Heart right ventricle (tissue), 16 donors: Measurements from ENCODE around the gene IPP. TPM values are rescaled to one million over a fixed set of nuclear protein-coding genes. Genes with fewer than 3 reads are reported as not detected.
A peak's percentile ranks its signal among the peaks of the same experiment; 100 is the strongest.

Source experiments
- ATAC-seq, 8 donors: fragments of 200-7000 bp; cut with Tn5 transposase; one replicate each; pipeline ENCODE4 v1.9.1; 2020; ENCODE audit warnings: mild to moderate bottlenecking in 8 of 8, moderate library complexity in 8 of 8, moderate number of reproducible peaks in 1 of 8
- DNase-seq, 2 donors: peaks; one replicate each; pipeline ENCODE4 v3.0.0-alpha.2; 2020
- H3K27ac ChIP-seq, 10 donors: fragments of 200-600 bp; sonication (generic) in 2 of 10; one replicate each; pipeline versions ENCODE4 v1.5.0 to v1.8.0; 2020 to 2022; ENCODE audit warnings: mild to moderate bottlenecking in 3 of 10
- H3K27me3 ChIP-seq, 7 donors: fragments of 200-600 bp; one replicate each; pipeline ENCODE4 v1.8.0; 2021 to 2022; ENCODE audit warnings: mild to moderate bottlenecking in 2 of 7
- H3K36me3 ChIP-seq, 9 donors: fragments of 200-600 bp; sonication (generic) in 1 of 9; one replicate each; pipeline versions ENCODE4 v1.5.0 to v1.8.0; 2020 to 2022; ENCODE audit warnings: mild to moderate bottlenecking in 2 of 9
- H3K4me1 ChIP-seq, 9 donors: fragments of 200-600 bp; sonication (generic) in 1 of 9; one replicate each; pipeline versions ENCODE4 v1.5.0 to v1.8.0; 2020 to 2022; ENCODE audit warnings: mild to moderate bottlenecking in 4 of 9
- H3K4me3 ChIP-seq, 10 donors: fragments of 200-600 bp; sonication (generic) in 2 of 10; one replicate each; pipeline versions ENCODE4 v1.5.0 to v1.8.0; 2020 to 2022; ENCODE audit warnings: mild to moderate bottlenecking in 7 of 10, moderate library complexity in 2 of 10
- H3K9me3 ChIP-seq, 11 donors: fragments of 200-600 bp in 10 of 11; sonication (generic) in 2 of 11; one replicate each; pipeline versions ENCODE4 v1.5.0 to v1.8.0; 2013 to 2022; ENCODE audit warnings: mild to moderate bottlenecking in 2 of 11, control low read depth in 1 of 11, moderate library complexity in 1 of 11
- CTCF ChIP-seq, 9 donors: fragments of 200-600 bp; sonication (generic) in 2 of 9; IDR thresholded peaks; one replicate each; pipeline versions ENCODE4 v1.5.0 to v1.8.0; 2021 to 2022; ENCODE audit warnings: antibody characterized with exemption in 9 of 9, mild to moderate bottlenecking in 5 of 9, moderate library complexity in 1 of 9
- WGBS, 2 donors: extraction: QIAGEN DNeasy Blood & Tissue Kit; methylation state at CpG; one replicate each; pipeline ENCODE4 v1.1.7; 2013; ENCODE audit warnings: inconsistent platforms in 1 of 2; 5-methylcytosine and 5-hydroxymethylcytosine counted together
- intact Hi-C, 10 donors: fragments of 100-400 bp; cut with DNase I; formaldehyde crosslinking; loops; one replicate each; pipeline versions ENCODE4 v1.11.1 to v1.14.2; 2022
- long read RNA-seq, 3 donors: library from polyadenylated mRNA; unstranded; transcript quantifications; one replicate each; pipeline ENCODE4 v2.0.0, GENCODE V29; 2020 to 2021
- polyA plus RNA-seq, 2 donors: library from polyadenylated mRNA; stranded (reverse); fragments of 200-250 nt; gene quantifications; one replicate each; pipeline ENCODE4 v1.2.3, GENCODE V29; 2013
- total RNA-seq, 10 donors: library from RNA; stranded (reverse); fragmentation: NEBNext Ultra II Directional in 3 of 10; extraction: Animal tissue kit (Norgen Biotek cat#: 25700) in 3 of 10; gene quantifications; one replicate each; pipeline versions ENCODE4 v1.2.1 to v1.2.4, GENCODE V29; 2021 to 2023
- donor health status: Arrhythmogenic right ventricular cardiomyopathy.
- donor health status: ischemic (EF 13 %, LVEDD 7.1; RV severe dilation, severe dysfunction).
- donor health status: healthy with polysubstance abuse.
- donor health status: DM: no; HTN: yes; CAD: no.
- donor health status: DM: no; HTN: no; CAD: no.
- donor health status: ischemic (EF 25% LVEDD 6.9; RV normal size, moderate dysfunction).
- donor health status: ischemic (EF 25% LVEDD 5.7; RV mildly dilated, moderate dysfunction).
- donor health status: healthy.
- donor health status: DM: yes; HTN: yes; CAD: no.
- donor health status: Ischemic cardiomyopathy.
- donor health status: ischemic (EF 35%, LVEDD 5.7; RV mildly dilated, moderate dysfunction).
- donor health status: nonischemic (EF 11% LVEDD 7.7; RV severe dilation, severe dysfunction).
- donor health status: DM: yes; HTN: yes; CAD: no.
- donor health status: PGD.
- donor health status: ischemic (EF 29% LVEDD 5.4; RV normal size, mild dysfunction).
- donor health status: nonischemic (EF 23%, LVEDD 6.1; RV moderate dilation, normal function).

Gene IPP
- total RNA-seq, result 10 to 100 TPM; 13.4 to 30.0 (median 22.0) TPM
- 1 to 10 TPM; 2.1 to 7.4 TPM for polyA plus RNA-seq
- long read RNA-seq, donor 1, transcript IPP-202 (9 exons, 3,113 nt), result major isoform, 12 of 22 reads
- long read RNA-seq, donor 1, partial matches to known transcripts, result 1 of 22 reads
- long read RNA-seq, donor 1, other reads (novel, unspliced or antisense), result 8 of 22 reads
- long read RNA-seq, donor 2, transcript IPP-202 (9 exons, 3,113 nt), result major isoform, 12 of 23 reads
- long read RNA-seq, donor 2, partial matches to known transcripts, result 4 of 23 reads
- long read RNA-seq, donor 2, other reads (novel, unspliced or antisense), result 6 of 23 reads
- long read RNA-seq, donor 3, transcript IPP-202 (9 exons, 3,113 nt), result major isoform, 24 of 46 reads
- long read RNA-seq, donor 3, partial matches to known transcripts, result 11 of 46 reads
- long read RNA-seq, donor 3, other reads (novel, unspliced or antisense), result 11 of 46 reads

DNA sequence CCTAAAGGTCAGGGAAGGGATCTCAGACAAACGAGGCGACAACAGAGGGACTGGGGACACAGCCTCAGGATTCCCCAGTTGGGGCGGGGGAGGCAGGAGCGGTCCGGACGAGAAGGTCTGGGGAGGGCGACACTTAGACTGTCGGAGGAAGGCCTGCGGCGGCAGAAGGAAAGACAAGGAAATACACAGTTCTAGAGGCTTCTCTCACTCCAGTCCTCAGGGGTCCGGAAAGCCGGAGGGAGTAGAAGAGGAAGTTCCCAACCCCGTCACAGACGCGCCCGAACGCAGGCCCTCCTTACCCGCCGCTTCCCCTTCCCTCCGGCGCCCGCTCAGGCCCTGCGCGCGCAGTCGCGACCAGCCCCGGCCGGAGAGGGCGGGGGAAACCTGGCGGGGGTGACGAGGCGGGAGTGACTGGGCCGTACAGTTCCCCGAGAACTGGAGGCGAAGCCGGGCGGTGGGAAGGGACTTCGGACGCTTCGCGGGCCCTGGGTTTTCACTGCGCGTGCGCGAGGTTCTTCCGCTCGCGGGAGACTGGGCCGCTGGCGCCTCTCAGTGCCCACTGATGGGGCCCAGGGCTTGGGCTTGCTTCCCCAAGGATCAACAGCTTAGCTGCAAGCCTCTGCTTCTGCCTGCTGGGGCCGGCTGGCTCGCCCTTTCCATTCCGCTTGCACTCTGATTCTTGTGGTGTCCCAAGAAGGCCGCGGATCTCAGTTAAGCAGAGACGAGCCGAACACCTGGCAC is at the start of gene IPP:
Gene IPP (minus strand): TSS at position 356 of the 741 bp plus-strand sequence. CDS start 4,242 bp downstream, outside the sequence.
- WGBS, 2 donors, result 0 to 1% methylated on average over 58 of the region's 58 CpGs
- peak; percentile 99 to 100 (median 100) for ATAC-seq
- Histone ChIP-seq H3K4me1 (peaks cover 0 to 20% (median 7%) of the 10 kb centered on the region in 9 donors), H3K9me3 (peaks cover 0 to 15% (median 3%) of the 10 kb centered on the region in 11 donors), H3K4me3 (peak within 1 kb of the TSS; percentile 24 to 68 (median 62)), H3K36me3 (peaks cover 0 to 11% (median 4%) of the 10 kb centered on the region in 9 donors), H3K27me3 (no peaks in the 10 kb centered on the region), H3K27ac (peak within 1 kb of the TSS; percentile 87 to 97 (median 95))
- peak; percentile 97 to 99 for DNase-seq
- peak in 4 of 9 donors; percentile 38 to 52 (median 49) for TF ChIP-seq CTCF (IDR thresholded peaks at IDR 0.05)
- intact Hi-C loops, result loop anchor here in 5 of 10 donors (2.0 to 5.0 kb wide), 3 partner anchors 52 to 64 kb away; partner anchors contain the start of genes GPBP1L1 (in 4 of the 5), MAST2 (in 3 of the 5) and TMEM69 (in 2 of the 5)

DNA sequence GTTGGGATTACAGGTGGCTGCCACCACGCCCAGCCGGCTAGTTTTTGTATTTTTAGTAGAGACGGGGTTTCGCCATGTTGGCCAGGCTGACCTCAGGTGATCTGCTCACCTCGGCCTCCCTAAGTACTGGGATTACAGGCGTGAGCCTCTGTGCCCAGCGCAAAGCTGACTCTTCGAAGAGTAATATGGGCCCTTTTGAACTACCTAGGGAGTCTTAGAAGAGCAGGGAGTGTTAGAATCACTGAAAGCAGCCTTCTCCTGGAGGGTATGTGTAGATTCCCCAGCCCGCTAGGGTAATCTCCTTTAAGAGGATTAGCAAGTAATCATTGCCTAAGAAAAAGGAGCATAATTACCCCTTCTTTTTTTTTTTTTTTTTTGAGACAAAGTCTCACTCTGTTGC is 46.5 kb upstream of the IPP start:
- Histone ChIP-seq H3K4me1 (peaks cover 0 to 2% (median 0%) of the 10 kb centered on the region in 9 donors), H3K27me3 (peaks cover 0 to 4% (median 0%) of the 10 kb centered on the region in 7 donors), H3K27ac (no peak overlapping the region), H3K36me3 (no peaks in the 10 kb centered on the region), H3K9me3 (no peaks in the 10 kb centered on the region), H3K4me3 (no peak overlapping the region)
- whole genome bisulfite sequencing, 2 donors, result 92 to 93% methylated on average over 9 of the region's 9 CpGs
- no peak for DNase-seq
- intact Hi-C loops, result no loop called here
- ATAC-seq, result no peak
- TF ChIP-seq CTCF (IDR thresholded peaks at IDR 0.05), result no peak

GRCh38 chr1:45796381-45796780 is 45.9 kb upstream of the IPP start:
- intact Hi-C loops, result no loop called here
- no peaks in the 10 kb centered on the region for H3K36me3 ChIP-seq
- DNase-seq (no peak), ATAC-seq (no peak)
- no peaks in the 10 kb centered on the region for H3K4me1 ChIP-seq
- H3K4me3 ChIP-seq, result no peak overlapping the region
- H3K9me3 ChIP-seq, result no peaks in the 10 kb centered on the region
- H3K27me3 ChIP-seq, result peaks cover 0 to 4% (median 0%) of the 10 kb centered on the region in 7 donors
- no peak overlapping the region for H3K27ac ChIP-seq
- TF ChIP-seq CTCF (IDR thresholded peaks at IDR 0.05), result no peak
- 84 to 89% methylated on average over 2 of the region's 2 CpGs for WGBS, 2 donors

- H3K36me3 ChIP-seq, result no peaks in the 10 kb centered on the region
- 60 to 66% methylated on average over 7 of the region's 7 CpGs for WGBS, 2 donors
- no peak overlapping the region for H3K27ac ChIP-seq
- no peaks in the 10 kb centered on the region for H3K9me3 ChIP-seq
- TF ChIP-seq CTCF (IDR thresholded peaks at IDR 0.05), result no peak
- intact Hi-C loops, result no loop called here
- DNase-seq, result no peak
- H3K4me3 ChIP-seq, result peak overlapping the region in 1 of 10 donors; percentile 8
- peaks cover 0 to 4% (median 0%) of the 10 kb centered on the region in 7 donors for H3K27me3 ChIP-seq
- no peaks in the 10 kb centered on the region for H3K4me1 ChIP-seq
- no peak for ATAC-seq
Observed at GRCh38 chr1:45793942-45794604, 43.6 kb upstream of the IPP start.
